Duodenal mucosa (tissue), 2 donors: ENCODE data around the gene ABCC1.

Experiments used
- H3K27ac ChIP-seq: one replicate; pipeline ENCODE4 v1.7.0; 2013; ENCODE audit warnings: low read depth, low read length
- H3K27me3 ChIP-seq, 2 donors: one replicate each; pipeline ENCODE4 v1.7.0; 2013; ENCODE audit warnings: low read length in 2 of 2, control low read depth in 1 of 2; ENCODE audit not compliant: insufficient read depth in 2 of 2, control insufficient read depth in 1 of 2
- H3K36me3 ChIP-seq, 2 donors: one replicate each; pipeline ENCODE4 v1.7.0; 2013; ENCODE audit warnings: low read length in 2 of 2, control low read depth in 1 of 2; ENCODE audit not compliant: insufficient read depth in 2 of 2, control insufficient read depth in 1 of 2
- H3K4me1 ChIP-seq, 2 donors: one replicate each; pipeline ENCODE4 v1.7.0; 2013; ENCODE audit warnings: low read length in 2 of 2, control low read depth in 1 of 2; ENCODE audit not compliant: insufficient read depth in 2 of 2, control insufficient read depth in 1 of 2
- H3K4me3 ChIP-seq, 2 donors: one replicate each; pipeline ENCODE4 v1.7.0; 2013; ENCODE audit warnings: low read length in 2 of 2, low read depth in 1 of 2
- H3K9ac ChIP-seq, 2 donors: one replicate each; pipeline ENCODE4 v1.7.0; 2013; ENCODE audit warnings: low read length in 2 of 2, low read depth in 1 of 2
- H3K9me3 ChIP-seq, 2 donors: one replicate each; pipeline ENCODE4 v1.7.0; 2013; ENCODE audit warnings: low read length in 2 of 2, control low read depth in 1 of 2; ENCODE audit not compliant: control insufficient read depth in 1 of 2

The ABCC1 gene

GRCh38 chr16:16109453-16110110 is 160.2 kb downstream of the ABCC1 start:
- Histone ChIP-seq H3K9me3 (no peaks in the 10 kb centered on the region), H3K4me3 (no peak overlapping the region), H3K9ac (no peak overlapping the region), H3K36me3 (peaks cover 25 to 53% of the 10 kb centered on the region in 2 donors), H3K4me1 (no peaks in the 10 kb centered on the region), H3K27me3 (no peaks in the 10 kb centered on the region), H3K27ac (no peak overlapping the region)

DNA sequence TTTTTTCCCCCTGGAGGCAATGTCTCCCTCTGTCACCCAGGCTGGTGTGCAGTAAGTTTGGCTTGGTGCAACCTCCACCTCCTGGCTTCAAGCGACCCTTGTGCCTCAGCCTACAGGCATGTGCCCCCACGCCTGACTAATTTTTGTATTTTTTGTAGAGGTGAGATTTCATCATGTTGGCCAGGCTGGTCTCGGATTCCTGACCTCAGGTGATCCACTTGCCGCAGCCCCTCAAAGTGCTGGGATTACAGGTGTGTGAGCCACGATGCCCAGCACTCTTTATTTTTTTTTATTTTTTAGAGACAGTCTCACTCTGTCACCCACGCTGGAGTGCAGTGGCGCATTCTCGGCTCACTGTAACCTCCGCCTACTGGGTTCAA is 160.7 kb downstream of the ABCC1 start:
- Histone ChIP-seq H3K9ac (no peak overlapping the region), H3K36me3 (peaks cover 29 to 58% of the 10 kb centered on the region in 2 donors), H3K27me3 (no peaks in the 10 kb centered on the region), H3K9me3 (no peaks in the 10 kb centered on the region), H3K4me3 (no peak overlapping the region), H3K4me1 (no peaks in the 10 kb centered on the region), H3K27ac (no peak overlapping the region)

- peaks cover 27 to 65% of the 10 kb centered on the region in 2 donors for H3K36me3 ChIP-seq
- no peak overlapping the region for H3K9ac ChIP-seq
- H3K4me1 ChIP-seq, result no peaks in the 10 kb centered on the region
- H3K27me3 ChIP-seq, result no peaks in the 10 kb centered on the region
- no peak overlapping the region for H3K4me3 ChIP-seq
- H3K27ac ChIP-seq, result no peak overlapping the region
- no peaks in the 10 kb centered on the region for H3K9me3 ChIP-seq
These were observed 162.2 kb downstream of the ABCC1 start for GRCh38 chr16:16111639-16112038.

DNA sequence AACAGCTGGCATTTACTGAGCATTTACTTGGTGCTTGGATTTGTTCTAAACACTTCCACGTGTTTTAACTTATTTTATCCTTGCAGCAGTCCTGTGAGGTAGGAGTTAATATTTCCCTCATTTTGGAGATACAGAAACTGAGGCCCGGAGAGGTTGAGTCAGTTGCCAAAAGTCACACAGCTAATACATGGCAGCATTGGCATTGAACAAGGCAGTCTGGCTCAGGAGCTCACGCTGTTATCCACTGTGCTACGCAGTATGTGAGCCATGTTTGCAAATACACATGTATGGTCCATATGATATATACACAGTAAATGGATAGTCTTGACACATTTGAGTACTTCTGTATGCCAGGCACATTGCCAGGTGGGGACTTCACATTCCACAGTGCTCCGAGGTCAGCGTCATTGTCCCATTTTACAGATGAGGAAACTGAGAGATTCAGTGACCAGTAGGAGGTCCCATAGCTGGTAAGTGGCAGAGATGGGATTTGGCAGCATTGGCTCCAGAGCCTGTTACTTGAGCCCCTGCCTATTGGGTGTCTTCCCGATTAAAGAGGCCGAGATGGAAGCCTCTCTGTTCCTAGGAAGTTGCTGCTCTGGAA is 163.1 kb downstream of the ABCC1 start:
- no peak overlapping the region for H3K9ac ChIP-seq
- no peak overlapping the region for H3K27ac ChIP-seq
- H3K4me3 ChIP-seq, result no peak overlapping the region
- no peaks in the 10 kb centered on the region for H3K4me1 ChIP-seq
- peaks cover 33 to 70% of the 10 kb centered on the region in 2 donors for H3K36me3 ChIP-seq
- no peaks in the 10 kb centered on the region for H3K27me3 ChIP-seq
- no peaks in the 10 kb centered on the region for H3K9me3 ChIP-seq

- peaks cover 37 to 75% of the 10 kb centered on the region in 2 donors for H3K36me3 ChIP-seq
- H3K9me3 ChIP-seq, result no peaks in the 10 kb centered on the region
- H3K4me3 ChIP-seq, result no peak overlapping the region
- H3K27me3 ChIP-seq, result no peaks in the 10 kb centered on the region
- H3K27ac ChIP-seq, result no peak overlapping the region
- H3K9ac ChIP-seq, result no peak overlapping the region
- no peaks in the 10 kb centered on the region for H3K4me1 ChIP-seq
These were observed 163.7 kb downstream of the ABCC1 start for GRCh38 chr16:16113076-16113475.

DNA sequence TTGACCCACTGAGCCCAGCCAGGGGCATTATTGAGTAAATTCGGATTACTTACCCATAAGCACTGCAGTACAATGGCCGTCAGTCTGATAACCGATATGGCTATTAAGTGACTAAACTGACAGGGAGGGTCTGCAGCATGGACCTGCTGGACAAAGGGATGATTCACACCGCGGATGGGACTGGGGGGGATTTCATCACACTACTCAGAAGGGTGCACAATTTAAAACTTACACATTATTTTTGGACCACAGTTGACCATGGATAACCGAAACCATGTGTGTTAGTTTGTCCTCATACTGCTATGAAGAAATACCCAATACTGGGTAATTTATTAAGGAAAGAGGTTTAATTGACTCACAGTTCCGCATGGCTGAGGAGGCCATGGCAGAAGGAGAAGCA is 167.4 kb downstream of the ABCC1 start:
- no peaks in the 10 kb centered on the region for H3K27me3 ChIP-seq
- H3K4me1 ChIP-seq, result peaks cover 12 to 13% of the 10 kb centered on the region in 2 donors
- H3K27ac ChIP-seq, result no peak overlapping the region
- H3K4me3 ChIP-seq, result no peak overlapping the region
- H3K9ac ChIP-seq, result no peak overlapping the region
- peaks cover 35 to 58% of the 10 kb centered on the region in 2 donors for H3K36me3 ChIP-seq
- no peaks in the 10 kb centered on the region for H3K9me3 ChIP-seq

DNA sequence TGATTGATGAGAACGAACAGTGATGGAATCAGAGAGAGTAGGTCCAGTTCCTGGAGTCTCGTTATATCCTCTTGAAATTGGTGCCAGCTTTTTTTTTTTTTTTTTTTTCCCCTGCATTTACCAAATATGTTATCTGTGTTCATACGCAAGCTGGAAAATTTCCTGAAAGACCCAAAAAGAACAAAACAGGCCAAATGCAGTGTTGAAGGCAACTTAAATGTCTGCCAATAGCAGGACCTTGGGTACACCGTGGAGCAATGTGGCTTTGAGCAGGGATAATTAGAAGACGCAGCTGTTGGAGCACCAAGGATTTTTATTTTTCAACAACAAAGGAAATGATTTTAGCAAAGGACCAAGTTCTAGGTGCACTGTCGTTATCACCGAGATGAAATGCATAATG is 168.9 kb downstream of the ABCC1 start:
- H3K9ac ChIP-seq, result no peak overlapping the region
- H3K4me1 ChIP-seq, result peaks cover 12 to 13% of the 10 kb centered on the region in 2 donors
- no peaks in the 10 kb centered on the region for H3K9me3 ChIP-seq
- H3K27me3 ChIP-seq, result no peaks in the 10 kb centered on the region
- peaks cover 24 to 55% of the 10 kb centered on the region in 2 donors for H3K36me3 ChIP-seq
- H3K27ac ChIP-seq, result no peak overlapping the region
- H3K4me3 ChIP-seq, result no peak overlapping the region

DNA sequence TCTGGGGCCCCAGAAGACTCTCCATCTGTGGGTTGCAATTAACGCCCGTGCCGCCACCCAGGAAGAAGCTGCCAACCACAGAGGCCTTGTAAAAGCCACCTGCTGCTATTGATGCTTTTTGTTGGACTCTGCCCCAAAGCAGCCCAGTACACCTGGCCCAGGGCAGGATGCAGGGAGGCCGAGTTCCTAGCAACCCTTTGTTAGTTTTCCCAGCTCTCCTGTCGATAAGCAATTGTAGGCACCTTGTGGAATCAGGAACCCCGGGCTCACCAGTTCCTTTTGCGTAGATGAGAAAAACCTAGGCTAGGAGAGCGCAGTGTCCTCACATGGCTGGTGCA is 170.6 kb downstream of the ABCC1 start:
- peaks cover 12 to 13% of the 10 kb centered on the region in 2 donors for H3K4me1 ChIP-seq
- peak overlapping the region; percentile 33 for H3K27ac ChIP-seq
- no peak overlapping the region for H3K9ac ChIP-seq
- peaks cover 26 to 58% of the 10 kb centered on the region in 2 donors for H3K36me3 ChIP-seq
- no peaks in the 10 kb centered on the region for H3K27me3 ChIP-seq
- H3K9me3 ChIP-seq, result peaks cover 3 to 5% of the 10 kb centered on the region in 2 donors
- H3K4me3 ChIP-seq, result no peak overlapping the region

- H3K4me1 ChIP-seq, result peaks cover 12 to 13% of the 10 kb centered on the region in 2 donors
- H3K27ac ChIP-seq, result peak overlapping the region; percentile 33
- H3K36me3 ChIP-seq, result peaks cover 26 to 54% of the 10 kb centered on the region in 2 donors
- peaks cover 4 to 7% of the 10 kb centered on the region in 2 donors for H3K9me3 ChIP-seq
- H3K9ac ChIP-seq, result peak overlapping the region in 1 of 2 donors; percentile 11
- H3K4me3 ChIP-seq, result no peak overlapping the region
- H3K27me3 ChIP-seq, result no peaks in the 10 kb centered on the region
These were observed 171.2 kb downstream of the ABCC1 start for GRCh38 chr16:16120382-16121184.

DNA sequence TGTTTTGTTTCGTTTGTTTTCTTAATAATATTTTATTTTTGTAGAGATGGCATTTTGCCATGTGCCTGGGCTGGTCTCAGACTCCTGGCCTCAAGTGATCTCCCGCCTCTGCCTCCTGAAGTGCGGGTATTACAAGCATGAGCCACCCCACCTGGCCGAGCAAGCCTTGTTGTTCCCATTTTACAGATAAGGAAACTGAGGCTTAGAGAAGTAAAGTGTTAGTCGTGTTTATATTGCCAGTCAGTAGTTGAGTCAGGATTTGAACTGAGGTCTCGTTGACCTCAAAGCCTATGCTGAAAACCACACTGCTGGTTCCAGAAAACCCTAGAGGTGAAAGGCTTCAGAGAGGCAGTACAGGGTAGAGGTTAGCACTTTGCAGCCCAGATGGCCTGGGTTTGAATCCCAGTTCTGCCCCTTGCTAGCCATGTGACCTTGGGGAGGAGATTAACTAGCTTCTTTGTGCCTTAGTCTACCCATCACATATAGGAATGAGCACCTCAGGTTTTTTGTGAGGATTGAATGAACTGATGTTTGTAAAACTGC is 171.8 kb downstream of the ABCC1 start:
- Histone ChIP-seq H3K4me3 (no peak overlapping the region), H3K9me3 (peaks cover 4 to 7% of the 10 kb centered on the region in 2 donors), H3K27ac (no peak overlapping the region), H3K27me3 (no peaks in the 10 kb centered on the region), H3K9ac (no peak overlapping the region), H3K36me3 (peaks cover 26 to 55% of the 10 kb centered on the region in 2 donors), H3K4me1 (peaks cover 12 to 13% of the 10 kb centered on the region in 2 donors)
